IPS-18c (cell line): Measurements from ENCODE around the gene PSMA7.

Experiments used
- H3K4me3 ChIP-seq: 2 replicates; pipeline ENCODE4 v1.7.0; 2013; ENCODE audit warnings: low read depth, mild to moderate bottlenecking, low read length, moderate library complexity; ENCODE audit not compliant: insufficient read depth
- H3K9me3 ChIP-seq: one replicate; pipeline ENCODE4 v1.6.1; 2013; ENCODE audit warnings: mild to moderate bottlenecking, low read length, moderate library complexity; ENCODE audit not compliant: control insufficient read depth, insufficient read depth

Gene PSMA7

GRCh38 chr20:62145688-62146018 is 2.5 kb upstream of the PSMA7 start:
- no peaks in the 10 kb centered on the region for H3K9me3 ChIP-seq
- H3K4me3 ChIP-seq: no peak overlapping the region

- no peaks in the 10 kb centered on the region for H3K9me3 ChIP-seq
Measured at GRCh38 chr20:62143957-62144825, 997 bp upstream of the PSMA7 start.

GRCh38 chr20:62142252-62143080 is 728 bp downstream of the PSMA7 start:
- Histone ChIP-seq H3K9me3 (no peaks in the 10 kb centered on the region), H3K4me3 (peak overlapping the region; percentile 76)

More at GRCh38 chr20:62143957-62144825, 997 bp upstream of the PSMA7 start:
- peak overlapping the region; percentile 70 for H3K4me3 ChIP-seq

- Histone ChIP-seq H3K4me3 (peak overlapping the region; percentile 76), H3K9me3 (no peaks in the 10 kb centered on the region)
Measured at GRCh38 chr20:62141397-62142251, 1.6 kb downstream of the PSMA7 start.

GRCh38 chr20:62141043-62141396 is 2.2 kb downstream of the PSMA7 start:
- no peaks in the 10 kb centered on the region for H3K9me3 ChIP-seq
- H3K4me3 ChIP-seq: no peak overlapping the region

- no peaks in the 10 kb centered on the region for H3K9me3 ChIP-seq
- no peak overlapping the region for H3K4me3 ChIP-seq
Measured at GRCh38 chr20:62139636-62140035, 3.6 kb downstream of the PSMA7 start.

- no peak overlapping the region for H3K4me3 ChIP-seq
- no peaks in the 10 kb centered on the region for H3K9me3 ChIP-seq
Measured at GRCh38 chr20:62138912-62139311, 4.3 kb downstream of the PSMA7 start.

- Histone ChIP-seq H3K4me3 (no peak overlapping the region), H3K9me3 (no peaks in the 10 kb centered on the region)
Measured at GRCh38 chr20:62138204-62138543, 5.0 kb downstream of the PSMA7 start.

- Histone ChIP-seq H3K4me3 (no peak overlapping the region), H3K9me3 (no peaks in the 10 kb centered on the region)
Measured at GRCh38 chr20:62137478-62138203, 5.6 kb downstream of the PSMA7 start.

- H3K9me3 ChIP-seq: no peaks in the 10 kb centered on the region
- no peak overlapping the region for H3K4me3 ChIP-seq
Measured at GRCh38 chr20:62137092-62137384, 6.2 kb downstream of the PSMA7 start.

- no peak overlapping the region for H3K4me3 ChIP-seq
- H3K9me3 ChIP-seq: no peaks in the 10 kb centered on the region
Measured at GRCh38 chr20:62136283-62137091, 6.7 kb downstream of the PSMA7 start.

GRCh38 chr20:62135573-62136266 is 7.5 kb downstream of the PSMA7 start:
- Histone ChIP-seq H3K9me3 (no peaks in the 10 kb centered on the region), H3K4me3 (no peak overlapping the region)

- no peaks in the 10 kb centered on the region for H3K9me3 ChIP-seq
- no peak overlapping the region for H3K4me3 ChIP-seq
Measured at GRCh38 chr20:62134735-62135231, 8.4 kb downstream of the PSMA7 start.

GRCh38 chr20:62133864-62134263 is 9.3 kb downstream of the PSMA7 start:
- Histone ChIP-seq H3K9me3 (no peaks in the 10 kb centered on the region), H3K4me3 (no peak overlapping the region)

- Histone ChIP-seq H3K4me3 (no peak overlapping the region), H3K9me3 (no peaks in the 10 kb centered on the region)
Measured at GRCh38 chr20:62133051-62133845, 9.9 kb downstream of the PSMA7 start.
